NCI-H1417 (cell line): ENCODE results near the gene ANKRD18A.
A peak's percentile ranks its signal among the peaks of the same experiment; 100 is the strongest.
"Not testable (repeated sequence)": the region's sequence is repeated elsewhere in the genome, so short reads cannot be mapped to it uniquely, and the experiment has no call there.

ENCODE experiments used
- DNase-seq, 3 experiments: peaks; one replicate each; lab custom pipeline; 2025; lab: John Stamatoyannopoulos, UW

The ANKRD18A gene

GRCh38 chr9:38626006-38626405 is 5.6 kb upstream of the ANKRD18A start:
- DNase-seq, result no peak

DNA sequence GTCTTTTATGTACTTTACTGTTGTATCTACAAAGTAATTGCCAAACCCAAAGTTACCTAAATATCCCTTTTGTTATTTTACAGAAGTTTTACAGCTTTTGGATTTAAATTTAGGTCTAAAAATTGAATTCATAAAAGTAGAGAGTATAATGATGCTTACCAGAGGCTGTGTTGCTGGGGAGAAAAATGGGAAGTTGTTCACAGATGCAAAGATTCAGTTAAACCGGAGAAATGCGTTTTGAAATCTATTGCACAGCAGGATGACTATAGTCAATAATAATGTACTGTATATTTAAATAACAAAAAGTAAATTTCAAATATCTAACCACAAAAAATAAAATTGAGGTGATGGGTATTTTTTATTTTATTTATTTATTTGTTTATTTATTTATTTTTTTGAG is 2.6 kb upstream of the ANKRD18A start:
- no peak for DNase-seq

DNA sequence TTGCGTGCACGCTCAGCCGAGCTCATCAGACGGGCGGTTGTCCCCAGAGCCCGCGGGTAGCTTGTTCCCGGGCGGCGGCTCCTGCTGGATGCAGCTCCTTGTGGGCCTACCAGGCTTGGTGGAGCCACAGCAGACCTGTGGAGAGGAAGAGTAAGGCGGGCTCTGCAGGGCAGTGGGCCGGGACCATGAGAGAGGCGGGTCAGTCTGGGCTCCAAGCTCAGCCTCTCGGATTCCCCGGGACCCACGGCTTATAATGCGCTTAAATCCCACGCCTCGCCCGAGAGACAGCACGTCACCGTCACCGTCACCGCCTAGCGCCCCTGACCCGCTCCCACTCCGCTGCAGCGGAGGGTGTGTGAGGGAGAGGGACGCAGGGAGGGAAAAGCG is 1.9 kb upstream of the ANKRD18A start:
- DNase-seq, result peak in 2 of 3 experiments; percentile 67 to 70

GRCh38 chr9:38621434-38622287 is 1.3 kb upstream of the ANKRD18A start:
- DNase-seq, result peak; percentile 34 to 62 (median 55)

GRCh38 chr9:38619556-38620447 is 594 bp downstream of the ANKRD18A start:
- peak in 2 of 3 experiments; percentile 56 to 58 for DNase-seq

DNA sequence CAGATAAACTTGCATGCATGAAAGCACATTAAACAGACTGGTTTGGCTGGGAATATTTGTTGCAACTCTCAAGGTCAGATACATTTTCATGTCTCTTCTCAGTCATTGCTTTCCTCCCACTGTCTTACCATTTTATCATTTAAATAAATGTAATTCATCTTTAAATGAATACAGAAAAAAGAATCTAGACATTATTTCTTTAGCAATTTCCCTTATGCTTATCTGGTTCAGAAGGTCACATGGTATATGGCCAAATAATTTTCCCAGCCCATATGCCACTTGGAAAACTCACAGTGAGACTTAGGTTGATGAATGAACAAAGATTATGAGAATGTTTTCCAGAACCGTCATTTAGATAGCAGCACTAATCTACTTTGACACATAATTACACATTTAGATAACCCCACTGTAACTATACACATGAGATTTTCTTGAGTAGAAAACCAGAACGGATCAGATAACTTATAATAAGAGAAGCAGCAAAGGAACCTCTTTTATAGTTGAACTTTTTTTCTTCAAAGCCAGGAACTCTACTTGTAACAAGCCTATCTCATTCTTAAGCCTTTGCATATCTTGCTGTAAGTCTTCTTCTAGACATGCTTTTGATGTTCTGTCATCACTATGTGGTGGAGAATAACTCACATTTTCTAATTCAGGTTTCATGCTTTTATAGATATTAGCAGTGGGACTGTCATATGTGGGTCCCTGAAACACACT is 22.2 kb downstream of the ANKRD18A start:
- DNase-seq, result not testable (repeated sequence)

GRCh38 chr9:38595117-38595516 is 25.3 kb downstream of the ANKRD18A start:
- DNase-seq, result not testable (repeated sequence)

- not testable (repeated sequence) for DNase-seq
These were observed 28.9 kb downstream of the ANKRD18A start for GRCh38 chr9:38591346-38592063.

GRCh38 chr9:38583765-38584164 is 36.6 kb downstream of the ANKRD18A start:
- peak in 1 of 3 experiments; percentile 0 for DNase-seq

DNA sequence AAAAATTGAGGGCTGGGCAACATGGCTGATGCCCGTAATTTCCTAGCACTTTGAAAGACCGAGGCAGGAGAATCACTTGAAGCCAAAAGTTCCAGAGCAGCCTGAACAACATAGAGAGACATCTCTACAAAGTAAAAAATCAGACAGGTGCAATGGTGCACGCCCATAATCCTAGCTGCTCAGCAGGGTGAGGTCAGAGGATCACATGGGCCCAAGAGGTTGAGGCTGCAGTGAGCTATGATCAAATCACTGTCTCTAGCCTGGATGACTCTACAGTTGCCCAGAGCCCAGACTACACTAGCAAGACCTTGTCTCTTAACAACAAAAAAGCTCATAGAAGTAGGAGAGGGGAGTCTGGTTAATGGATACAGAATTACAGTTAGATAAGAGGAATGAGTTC is 40.3 kb downstream of the ANKRD18A start:
- DNase-seq, result not testable (repeated sequence)

DNA sequence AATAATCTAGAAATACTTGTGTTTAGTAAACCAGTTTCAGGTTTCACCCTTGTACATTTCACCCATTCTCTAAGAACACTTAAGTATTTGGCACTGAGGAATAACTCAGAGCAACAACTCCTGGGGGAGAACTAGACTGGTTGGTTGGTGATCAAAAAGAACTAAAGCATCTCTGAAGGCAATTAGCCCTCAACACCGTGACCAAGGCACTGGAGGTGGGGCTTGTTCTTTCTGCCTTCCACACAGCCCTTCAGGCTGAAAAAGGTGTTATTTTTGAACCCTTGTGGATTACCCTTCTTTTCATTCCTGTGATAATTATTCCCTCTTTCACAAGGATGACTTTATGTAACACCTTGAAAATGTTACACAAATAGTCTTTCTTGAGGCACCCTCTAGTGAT is 44.2 kb downstream of the ANKRD18A start:
- DNase-seq, result peak in 2 of 3 experiments; percentile 1 to 2

DNA sequence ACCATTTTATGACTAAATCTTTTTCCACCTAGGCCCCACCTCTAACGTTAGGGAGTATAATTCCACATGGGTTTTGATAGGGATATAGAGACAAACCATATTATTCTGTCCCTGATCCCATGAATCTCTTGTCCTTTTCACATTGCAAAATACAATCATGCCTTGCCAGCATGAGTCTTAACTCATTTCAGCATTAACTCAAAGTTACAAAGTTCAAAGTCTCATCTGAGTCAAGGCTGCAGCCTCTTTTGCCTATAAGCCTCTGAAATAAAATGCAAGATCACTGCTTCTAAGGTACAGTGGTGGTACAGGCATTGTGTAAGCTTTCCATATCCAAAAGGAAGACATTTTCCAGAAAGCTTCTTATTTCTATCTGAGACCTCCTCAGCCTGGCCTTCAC is 54.3 kb downstream of the ANKRD18A start:
- DNase-seq, result not testable (repeated sequence)

- DNase-seq, result not testable (repeated sequence)
These were observed 55.2 kb downstream of the ANKRD18A start for GRCh38 chr9:38565178-38565577.

DNA sequence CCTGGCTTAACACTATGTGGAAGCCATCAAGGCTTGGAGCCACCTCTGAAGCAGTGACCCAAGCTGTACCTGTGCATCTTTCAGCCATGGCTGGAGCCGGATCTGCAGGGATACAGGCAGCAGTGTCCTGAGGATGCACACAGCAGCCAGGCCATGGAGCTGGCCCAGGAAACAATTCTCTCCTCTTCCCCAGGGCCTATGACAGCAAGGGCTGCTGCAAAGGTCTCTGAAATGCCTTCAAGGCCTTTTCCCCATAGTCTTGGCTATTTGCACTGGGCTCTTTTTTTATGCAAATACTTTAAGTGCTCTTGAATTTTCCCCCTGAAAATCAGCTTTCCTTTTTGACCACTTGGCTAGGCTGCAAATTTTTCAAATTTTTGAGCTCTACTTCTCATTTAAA is 56.5 kb downstream of the ANKRD18A start:
- not testable (repeated sequence) for DNase-seq

DNA sequence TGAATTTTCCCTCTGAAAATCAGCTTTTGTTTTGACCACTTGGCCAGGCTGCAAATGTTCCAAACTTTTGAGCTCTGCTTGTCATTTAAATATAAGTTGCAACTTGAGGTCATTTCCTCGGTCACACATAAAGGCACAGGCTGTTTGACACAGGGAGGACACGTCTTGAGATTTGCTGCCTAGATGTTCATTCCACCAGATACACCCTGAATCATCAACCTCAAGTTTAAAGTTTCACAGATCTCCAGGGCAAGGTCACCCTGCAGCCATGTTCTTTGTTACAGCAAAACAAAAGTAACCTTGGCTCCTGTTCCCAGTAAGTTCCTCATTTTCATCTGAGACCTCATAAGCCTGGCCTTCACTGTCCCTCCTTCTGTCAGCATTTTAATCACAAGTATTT is 59.3 kb downstream of the ANKRD18A start:
- not testable (repeated sequence) for DNase-seq

- DNase-seq, result not testable (repeated sequence)
These were observed 61.2 kb downstream of the ANKRD18A start for GRCh38 chr9:38559172-38559571.

DNA sequence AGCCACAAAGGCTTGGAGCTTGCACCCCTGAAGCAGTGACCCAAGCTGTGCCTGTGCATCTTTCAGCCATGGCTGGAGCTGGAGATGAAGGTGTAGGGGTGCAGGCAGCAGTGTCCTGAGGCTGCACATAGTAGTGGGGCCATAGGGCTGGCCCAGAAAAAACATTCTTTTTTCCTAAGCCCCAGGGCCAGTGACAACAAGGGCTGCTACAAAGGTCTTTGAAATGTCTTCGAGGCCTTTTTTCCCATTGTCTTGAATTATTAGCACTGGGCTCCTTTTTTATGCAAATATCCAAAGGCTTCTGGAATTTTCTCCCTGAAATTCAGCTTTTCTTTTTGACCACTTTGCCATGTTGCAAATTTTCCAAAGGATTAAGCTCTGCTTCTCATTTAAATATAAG is 62.6 kb downstream of the ANKRD18A start:
- not testable (repeated sequence) for DNase-seq

DNA sequence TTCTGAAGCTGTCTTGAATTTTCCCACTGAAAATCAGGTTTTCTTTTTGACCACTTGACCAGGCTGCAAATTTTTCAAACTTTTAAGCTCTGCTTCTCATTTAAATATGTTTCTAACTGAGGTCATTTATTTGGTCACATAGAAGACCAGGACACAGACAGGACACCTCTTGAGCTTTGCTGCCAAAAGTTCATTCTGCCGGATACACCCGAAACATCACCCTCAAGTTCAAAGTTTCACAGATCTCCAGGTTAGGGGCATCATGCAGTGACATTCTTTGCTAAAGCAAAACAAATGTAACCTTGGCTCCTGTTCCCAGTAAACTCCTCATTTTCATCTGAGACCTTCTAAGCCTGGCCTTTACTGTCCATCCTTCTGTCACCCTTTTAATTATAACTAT is 65.4 kb downstream of the ANKRD18A start:
- DNase-seq, result not testable (repeated sequence)

DNA sequence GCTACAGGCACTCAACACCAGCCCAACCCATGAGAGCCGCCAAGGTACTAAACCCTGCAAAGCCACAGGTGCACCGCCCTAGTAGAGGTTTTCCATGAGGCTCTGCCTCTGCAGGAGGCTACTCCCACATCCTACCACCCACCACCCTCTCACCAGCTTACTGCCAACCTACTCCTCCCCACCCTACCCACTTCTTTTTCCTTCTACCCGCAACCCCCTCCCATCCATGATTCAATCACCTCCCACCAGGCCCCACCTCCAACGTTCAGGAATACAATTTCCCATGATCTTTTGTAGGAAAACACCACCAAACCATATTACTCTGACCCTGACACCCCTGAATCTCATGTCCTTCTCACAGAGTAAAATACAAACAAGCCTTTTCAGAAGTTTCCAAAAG is 67.4 kb downstream of the ANKRD18A start:
- DNase-seq, result not testable (repeated sequence)

GRCh38 chr9:38546497-38547163 is 73.8 kb downstream of the ANKRD18A start:
- not testable (repeated sequence) for DNase-seq

DNA sequence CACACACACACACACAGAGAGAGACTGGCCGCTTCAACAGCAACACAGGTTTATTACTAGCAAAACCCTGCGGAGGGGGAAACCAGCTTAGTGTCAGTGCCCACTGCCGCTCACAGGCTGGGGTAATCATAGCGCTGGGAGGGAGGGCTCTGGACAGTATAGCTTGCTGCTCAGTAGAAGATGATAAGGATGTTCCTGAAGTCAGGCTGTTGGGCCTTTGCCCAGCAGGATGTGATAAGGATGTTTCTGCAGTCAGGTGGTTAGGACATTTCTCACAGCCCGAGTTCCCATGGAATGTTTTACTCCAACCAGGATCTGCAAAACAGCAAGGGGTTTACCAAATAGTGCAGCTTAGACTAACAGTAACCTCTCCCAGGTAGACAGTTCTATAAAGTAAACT is 79.9 kb downstream of the ANKRD18A start:
- not testable (repeated sequence) for DNase-seq
